Stimulated activated CD8-positive, alpha-beta memory T cell treated with anti-CD3 and anti-CD28 coated beads, Interleukin-7, amount 100 ng/mL, for 1 hour (primary cell): Measurements from ENCODE around the gene GOSR2.
A peak's percentile ranks its signal among the peaks of the same experiment; 100 is the strongest.

ENCODE experiments used
- DNase-seq, 2 donors: peaks; one replicate each; pipeline ENCODE4 v3.0.0-alpha.2; 2020; ENCODE audit warnings: low read depth in 2 of 2

The GOSR2 gene

DNA sequence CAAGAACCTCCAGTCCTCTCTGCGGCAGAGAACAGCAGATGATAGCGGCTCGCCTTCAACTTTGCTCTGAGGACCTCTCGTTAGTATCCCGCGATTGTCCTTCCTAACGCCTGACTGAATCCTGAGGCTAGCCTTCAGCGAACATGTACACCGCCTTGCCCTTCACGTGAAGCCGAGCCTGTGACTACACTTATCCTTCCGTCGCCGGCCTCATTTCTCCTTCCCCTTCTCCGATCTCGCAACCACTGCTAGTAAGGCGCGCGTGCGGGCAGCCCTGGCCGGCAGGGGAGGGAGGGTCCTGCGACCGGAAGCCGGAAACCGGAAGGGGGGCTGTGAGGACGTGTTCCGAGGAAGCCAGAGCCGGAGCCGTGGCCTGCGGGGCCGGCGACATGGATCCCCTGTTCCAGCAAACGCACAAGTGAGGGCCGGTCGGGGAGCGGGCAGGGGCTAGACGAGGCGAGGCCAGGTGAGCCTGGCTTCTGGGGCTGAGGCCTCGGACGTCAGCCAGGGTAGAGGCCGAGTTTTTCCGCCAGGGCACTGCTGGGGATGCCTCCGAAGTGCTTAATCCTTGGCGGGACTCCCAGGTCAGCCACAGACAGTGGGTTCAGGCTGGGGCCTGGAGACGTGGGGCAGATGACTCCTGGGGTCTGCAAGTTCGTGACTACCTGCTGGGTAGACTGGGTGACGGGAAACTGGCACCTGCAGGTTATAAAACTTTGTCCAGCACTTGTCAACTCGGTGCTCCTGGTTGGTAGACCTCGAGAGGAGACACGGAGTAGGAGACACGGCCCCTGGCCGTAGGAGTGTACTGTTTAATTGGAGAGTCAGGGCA, at the start of gene GOSR2:
GOSR2 (plus strand) TSS at position 357 of the 832 bp plus-strand sequence; CDS start at position 390, 33 bp downstream.
- peak; percentile 77 to 78 for DNase-seq

DNA sequence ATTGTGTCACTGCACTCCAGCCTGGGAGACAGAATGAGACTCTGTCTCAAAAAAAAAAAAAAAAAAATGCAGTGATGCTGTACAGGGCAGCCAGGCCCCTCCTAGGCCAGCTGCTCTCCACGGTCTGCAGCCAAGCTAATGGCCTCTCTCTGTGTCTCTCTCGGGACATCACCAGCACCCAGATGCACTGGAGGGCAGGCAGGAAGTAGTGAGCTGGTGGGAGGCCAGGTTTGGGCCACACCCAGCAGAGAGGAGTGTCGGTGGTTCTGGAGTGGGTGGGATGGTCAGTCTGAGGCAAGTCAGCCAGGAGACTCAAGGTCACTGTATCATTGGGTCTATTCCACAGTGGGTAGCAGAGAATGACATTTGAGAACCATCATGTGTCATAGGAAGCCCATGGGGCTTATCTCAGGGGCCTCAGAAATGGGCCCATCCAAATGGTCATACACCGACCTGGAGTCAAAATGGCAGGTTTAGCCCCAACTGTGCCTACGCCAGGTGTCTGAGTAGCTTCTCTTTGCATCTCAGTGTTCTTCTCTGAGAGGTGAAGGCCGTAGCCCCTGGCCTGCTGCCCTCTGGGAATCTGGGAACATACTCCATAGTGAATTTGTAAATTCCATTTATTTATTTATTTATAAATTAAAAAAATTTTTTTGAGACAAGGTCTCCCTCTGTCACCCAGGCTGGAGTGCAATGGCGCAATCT, 48.9 kb upstream of the GOSR2 start:
- DNase-seq, result no peak

DNA sequence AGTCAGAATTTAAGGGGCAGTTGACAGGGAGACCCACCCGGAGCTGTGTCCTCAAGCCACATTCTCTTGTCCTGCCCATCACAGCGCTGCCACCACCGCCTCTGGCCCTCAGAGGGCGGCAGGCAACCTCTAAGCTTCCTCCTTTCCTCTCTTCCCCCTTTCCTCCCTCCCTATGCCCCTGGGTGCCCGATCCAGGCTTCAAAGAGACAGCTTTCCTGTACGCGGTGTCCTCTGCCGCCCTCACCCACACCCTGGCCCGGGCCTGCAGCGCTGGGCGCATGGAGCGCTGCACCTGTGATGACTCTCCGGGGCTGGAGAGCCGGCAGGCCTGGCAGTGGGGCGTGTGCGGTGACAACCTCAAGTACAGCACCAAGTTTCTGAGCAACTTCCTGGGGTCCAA, 48.1 kb upstream of the GOSR2 start:
- DNase-seq, result no peak

DNA sequence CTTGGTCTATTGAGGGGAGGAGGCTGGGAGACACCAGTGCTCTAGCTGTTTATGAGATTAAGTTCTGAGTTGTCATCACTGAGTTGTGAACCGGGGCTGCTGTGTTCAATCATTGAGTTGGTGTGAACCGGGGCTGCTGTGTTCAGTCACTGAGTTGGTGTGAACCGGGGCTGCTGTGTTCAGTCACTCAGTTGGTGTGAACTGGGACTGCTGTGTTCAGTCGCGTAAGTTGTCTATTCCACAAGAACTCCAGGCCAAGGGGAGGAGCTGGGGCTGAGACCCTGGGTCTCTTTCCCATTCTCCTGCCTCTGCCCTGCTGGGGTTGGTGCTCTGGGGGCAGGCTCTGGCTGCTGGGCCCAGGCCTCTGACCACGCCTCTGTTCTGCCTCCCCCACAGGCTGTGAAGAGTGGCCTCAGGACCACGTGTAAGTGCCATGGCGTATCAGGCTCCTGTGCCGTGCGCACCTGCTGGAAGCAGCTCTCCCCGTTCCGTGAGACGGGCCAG, 47.1 kb upstream of the GOSR2 start:
- no peak for DNase-seq

DNA sequence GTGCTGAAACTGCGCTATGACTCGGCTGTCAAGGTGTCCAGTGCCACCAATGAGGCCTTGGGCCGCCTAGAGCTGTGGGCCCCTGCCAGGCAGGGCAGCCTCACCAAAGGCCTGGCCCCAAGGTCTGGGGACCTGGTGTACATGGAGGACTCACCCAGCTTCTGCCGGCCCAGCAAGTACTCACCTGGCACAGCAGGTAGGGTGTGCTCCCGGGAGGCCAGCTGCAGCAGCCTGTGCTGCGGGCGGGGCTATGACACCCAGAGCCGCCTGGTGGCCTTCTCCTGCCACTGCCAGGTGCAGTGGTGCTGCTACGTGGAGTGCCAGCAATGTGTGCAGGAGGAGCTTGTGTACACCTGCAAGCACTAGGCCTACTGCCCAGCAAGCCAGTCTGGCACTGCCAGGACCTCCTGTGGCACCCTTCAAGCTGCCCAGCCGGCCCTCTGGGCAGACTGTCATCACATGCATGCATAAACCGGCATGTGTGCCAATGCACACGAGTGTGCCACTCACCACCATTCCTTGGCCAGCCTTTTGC, 46.5 kb upstream of the GOSR2 start:
- no peak for DNase-seq

DNA sequence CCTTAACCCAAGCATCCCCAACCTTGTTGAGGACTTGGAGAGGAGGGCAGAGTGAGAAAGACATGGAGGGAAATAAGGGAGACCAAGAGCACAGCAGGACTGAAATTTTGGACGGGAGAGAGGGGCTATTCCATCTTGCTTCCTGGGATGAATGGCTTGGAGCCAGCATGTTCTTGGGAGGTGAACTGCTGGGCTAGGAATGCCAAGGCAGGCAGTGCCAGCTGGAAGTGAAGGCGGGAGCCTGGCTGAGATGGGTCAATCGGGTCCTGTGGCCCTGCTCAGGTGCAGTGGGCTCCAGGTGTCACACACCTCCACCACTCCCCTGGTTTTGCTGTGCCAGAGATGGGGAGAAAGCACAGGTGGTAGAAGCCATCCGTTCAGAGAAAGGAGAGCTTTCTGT, 46.0 kb upstream of the GOSR2 start:
- no peak for DNase-seq

DNA sequence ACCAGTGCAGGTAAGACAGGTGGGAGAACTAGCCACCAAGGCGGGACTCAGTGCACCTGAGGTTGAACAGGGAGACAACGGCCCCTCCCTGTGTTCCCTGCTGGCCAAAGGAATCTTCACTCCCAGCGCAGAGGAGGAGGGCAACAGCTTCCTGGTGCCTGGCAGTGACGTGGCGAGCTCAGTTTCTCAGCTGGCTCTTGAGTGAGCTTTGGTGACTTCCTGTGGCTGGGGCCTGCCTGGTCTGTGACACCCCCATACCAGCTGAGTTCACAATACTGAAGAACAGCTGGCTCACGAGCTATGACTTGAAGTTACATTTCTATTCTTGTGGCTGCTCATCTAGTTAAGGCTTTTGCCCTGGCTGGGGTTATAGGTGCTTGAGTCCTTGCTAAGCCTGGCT, 45.5 kb upstream of the GOSR2 start:
- DNase-seq, result no peak

DNA sequence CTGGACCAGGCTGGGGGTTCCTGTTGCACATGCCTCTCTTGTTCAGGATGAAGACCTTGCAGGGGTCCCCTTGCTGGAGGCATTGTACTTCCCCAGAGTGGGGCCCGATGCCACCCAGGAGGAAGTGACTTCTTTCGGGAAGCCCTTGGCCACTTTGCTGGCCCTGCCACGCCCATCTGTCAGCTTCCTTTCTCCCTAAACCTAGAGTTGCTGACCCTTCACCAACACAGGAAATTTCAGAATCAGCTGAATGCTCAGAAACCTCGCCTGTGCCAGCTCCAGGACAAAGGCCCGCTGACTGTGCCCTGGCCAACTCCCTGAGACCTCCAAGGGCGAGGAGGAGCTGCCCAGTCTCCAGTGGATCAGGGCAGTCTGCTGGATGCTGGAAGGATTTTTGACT, 44.9 kb upstream of the GOSR2 start:
- DNase-seq, result no peak

DNA sequence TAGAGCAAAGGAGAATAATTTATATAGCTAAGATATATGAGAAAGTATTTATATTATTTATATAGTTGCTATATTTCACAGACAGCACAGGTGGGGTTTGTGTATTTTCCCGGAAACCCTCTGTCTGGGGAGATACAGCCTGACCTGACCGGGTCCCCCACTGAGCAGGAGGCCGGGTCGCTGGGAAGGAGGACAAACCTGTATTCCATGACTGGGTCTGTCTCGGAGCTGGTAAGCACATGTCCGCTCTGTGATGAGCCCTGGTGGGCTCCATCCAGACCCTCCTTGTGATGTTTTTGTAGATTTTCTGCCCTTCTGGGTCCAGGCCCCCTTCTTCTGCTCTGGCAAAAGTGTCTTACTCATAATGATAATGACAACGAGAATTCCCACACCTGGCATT, 43.9 kb upstream of the GOSR2 start:
- no peak for DNase-seq

DNA sequence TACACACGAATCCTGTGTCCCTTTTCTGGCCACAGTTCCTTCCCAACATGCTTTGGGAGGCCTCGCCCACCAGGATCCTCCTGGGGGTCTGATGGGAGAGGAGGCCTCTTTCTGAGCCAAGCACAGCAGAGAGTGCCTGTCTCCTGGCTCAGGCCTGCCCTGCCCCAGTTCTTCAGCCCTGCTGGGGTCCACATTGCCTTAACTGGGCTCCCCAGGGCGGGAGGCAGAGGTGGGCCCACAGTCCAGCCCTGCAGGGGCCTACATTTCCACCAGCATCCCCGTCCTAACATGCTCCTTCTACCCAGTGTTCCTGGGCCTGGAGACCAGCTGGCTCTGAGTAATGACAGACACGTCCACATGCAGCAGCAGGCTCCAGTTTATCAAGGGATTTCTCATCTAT, 41.9 kb upstream of the GOSR2 start:
- DNase-seq, result no peak

DNA sequence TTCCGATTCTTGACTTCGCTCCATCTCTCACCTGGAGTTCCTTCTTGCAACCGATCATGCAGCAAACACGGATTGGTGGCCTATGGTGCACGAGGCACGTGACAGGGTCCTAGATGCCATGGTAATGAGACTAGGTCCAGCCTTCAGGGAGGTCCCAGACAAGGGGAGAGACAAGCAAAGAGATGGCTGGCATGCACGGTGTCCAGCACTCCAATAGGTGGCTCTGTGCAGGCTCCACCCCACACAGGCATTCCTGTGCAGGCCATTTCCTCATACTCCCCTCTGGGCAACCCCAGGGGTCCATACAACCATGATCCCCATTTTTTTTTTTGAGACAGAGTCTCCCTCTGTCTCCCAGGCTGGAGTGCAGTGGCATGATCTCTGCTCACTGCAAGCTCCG, 40.3 kb upstream of the GOSR2 start:
- DNase-seq, result no peak

DNA sequence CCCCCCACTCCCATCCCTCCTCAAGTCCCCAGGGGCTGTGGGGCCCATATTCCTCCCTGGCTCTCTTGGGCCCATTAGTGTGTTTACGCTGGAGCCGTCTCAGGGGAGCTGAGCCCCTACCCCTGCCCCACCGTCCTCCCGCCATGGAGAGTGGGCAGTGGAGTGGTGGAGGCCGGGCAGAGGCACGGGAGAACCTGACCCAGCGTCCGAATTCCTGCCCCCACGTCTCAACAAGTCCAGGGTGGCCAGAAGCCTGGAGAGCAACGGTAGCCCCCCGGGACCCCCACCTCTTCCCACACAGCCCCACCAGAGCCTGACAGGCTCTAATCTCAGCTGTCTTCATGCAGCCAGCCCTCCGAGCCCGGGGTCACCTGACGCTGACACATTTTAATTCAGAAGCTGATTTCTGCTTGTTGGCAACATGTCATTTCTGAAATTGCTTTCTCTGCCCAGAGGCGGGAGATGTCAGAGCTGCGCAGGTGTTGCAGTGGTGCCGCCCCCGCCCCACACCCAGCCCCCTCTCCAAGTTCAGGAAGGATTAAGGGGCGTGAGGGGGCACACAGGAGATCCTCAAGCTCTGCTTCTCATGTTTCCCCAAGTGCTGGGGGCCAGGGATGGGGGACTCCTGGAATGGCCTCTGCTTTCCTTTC, 39.0 kb upstream of the GOSR2 start:
- no peak for DNase-seq

DNA sequence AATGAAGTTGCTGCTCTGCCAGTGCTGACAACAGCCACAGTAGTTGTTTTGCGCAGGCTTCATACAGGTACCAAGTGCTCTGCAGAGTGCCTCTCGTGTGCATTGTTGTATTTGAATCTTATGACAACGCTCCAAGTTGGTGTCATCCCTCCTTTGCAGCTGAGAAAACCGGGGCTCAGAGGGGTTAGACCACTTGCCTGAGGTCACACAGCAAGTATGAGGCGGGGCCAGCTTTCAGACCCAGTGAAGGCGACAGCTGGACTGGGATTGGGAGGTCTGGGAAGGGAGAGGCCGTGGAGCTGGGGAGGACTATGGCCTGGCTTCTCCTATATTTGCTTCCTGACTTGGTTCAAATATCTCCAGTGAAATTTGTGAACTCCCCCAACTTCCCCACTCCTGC, 38.4 kb upstream of the GOSR2 start:
- DNase-seq, result no peak

DNA sequence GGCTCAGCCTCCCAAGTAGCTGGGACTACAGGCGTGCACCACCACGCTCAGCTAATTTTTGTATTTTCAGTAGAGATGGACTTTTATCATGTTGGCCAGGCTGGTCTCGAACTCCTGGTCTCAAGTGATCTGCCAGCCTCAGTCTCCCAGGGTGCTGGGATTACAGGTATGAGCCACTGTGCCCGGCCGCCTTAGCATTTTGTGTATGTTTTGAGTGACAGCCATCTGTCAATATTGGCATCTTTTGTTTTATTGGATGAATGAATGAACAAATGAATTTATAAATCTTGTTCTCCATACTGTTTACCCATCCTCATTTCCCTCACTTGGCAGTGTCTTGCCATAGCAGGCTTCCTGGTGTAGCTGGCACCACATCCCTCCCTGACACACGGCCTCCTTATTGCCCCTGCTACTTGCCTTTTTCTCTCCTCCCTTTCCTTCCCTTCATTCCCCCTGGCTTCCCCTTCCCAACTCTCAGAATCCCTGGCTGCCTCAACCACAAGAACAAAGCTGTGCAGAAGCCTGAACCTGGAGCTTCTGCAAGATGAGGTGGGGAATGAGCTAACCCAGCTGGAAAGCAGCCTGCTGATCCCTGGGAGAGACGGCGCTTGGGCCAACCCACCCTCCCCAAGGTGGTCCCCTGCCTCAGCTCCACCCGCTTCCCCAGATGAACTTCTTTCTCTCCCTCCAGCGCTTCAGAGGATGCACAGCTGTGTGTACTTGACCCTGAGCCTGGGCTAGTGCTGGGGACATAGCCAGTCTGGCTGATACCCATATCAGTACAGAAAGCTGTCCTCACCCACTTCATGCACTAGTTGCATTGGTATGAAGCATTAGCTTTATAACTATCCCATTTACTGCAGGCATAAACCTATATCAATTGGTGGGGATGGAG, 37.3 kb upstream of the GOSR2 start:
- no peak for DNase-seq

DNA sequence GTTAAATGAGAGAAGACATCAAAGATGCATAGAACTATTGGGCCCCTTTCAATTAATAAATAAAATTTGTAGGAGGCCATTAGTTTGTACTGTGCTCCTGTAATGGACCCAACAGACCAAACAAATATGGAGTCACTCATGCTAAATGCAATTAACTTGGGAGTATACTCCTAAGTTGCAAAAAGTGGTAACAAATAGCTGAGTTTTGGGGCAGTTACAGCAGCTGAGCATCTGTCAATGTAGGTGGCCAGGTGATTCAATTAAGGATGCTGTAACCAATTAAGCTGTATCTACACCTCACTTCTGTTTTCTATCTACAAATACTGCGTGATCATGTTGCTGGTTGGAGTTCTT, 36.7 kb upstream of the GOSR2 start:
- DNase-seq, result no peak

DNA sequence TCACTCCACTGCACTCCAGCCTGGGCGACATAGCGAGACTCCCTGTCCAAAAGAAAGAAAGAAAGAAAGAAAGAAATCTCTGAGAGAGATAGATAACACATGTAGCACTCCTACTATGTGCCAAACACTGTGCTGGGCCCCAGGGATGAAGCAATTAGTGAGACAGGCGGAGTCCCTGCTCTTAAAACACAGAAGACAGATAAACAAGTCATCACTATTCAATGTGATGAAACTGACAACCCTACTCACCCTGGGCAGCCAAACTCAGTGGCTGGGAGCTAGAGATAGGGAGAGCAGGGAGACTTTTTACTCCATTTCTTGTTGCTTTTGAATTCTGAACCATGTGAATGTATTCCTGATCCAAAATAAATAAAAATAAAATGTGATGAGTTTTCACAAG, 35.2 kb upstream of the GOSR2 start:
- DNase-seq, result no peak

DNA sequence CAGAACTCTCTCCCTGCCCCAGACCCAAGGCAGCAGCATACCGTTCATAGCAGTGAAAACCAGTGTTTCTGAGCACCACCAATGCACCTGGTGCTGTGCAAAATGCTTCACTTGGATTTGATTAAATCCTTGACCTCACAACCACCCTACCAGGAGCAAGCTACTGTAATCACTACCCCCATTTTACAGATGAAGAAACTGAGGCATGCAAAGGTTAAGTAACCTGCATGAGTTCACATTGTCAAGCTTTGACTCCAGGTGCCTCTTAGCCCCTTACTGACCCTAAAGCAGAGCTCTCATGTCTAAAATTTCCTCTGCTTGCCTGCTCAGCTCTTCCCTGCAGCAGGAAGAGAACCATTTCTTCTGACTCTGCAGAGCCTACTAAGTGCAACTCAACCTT, 34.2 kb upstream of the GOSR2 start:
- DNase-seq, result no peak

DNA sequence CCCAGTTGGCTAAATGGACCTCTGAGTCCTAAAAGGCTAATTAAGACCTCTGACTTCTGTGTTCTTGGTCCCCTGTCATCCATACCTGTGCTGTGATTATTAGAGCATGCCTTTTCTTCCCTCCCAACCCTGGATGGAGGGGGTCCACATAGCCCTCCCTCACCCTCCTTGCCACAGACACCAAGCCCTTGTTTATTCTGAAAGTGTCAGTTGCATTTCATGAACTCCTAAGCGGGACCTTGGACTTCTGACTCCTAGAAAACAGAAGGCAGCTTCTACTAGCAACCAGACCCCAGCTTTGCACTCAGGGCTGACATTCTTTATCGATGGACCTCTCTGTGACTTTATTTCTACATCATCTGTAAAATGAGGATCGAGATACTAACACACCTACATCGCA, 33.4 kb upstream of the GOSR2 start:
- DNase-seq, result no peak

DNA sequence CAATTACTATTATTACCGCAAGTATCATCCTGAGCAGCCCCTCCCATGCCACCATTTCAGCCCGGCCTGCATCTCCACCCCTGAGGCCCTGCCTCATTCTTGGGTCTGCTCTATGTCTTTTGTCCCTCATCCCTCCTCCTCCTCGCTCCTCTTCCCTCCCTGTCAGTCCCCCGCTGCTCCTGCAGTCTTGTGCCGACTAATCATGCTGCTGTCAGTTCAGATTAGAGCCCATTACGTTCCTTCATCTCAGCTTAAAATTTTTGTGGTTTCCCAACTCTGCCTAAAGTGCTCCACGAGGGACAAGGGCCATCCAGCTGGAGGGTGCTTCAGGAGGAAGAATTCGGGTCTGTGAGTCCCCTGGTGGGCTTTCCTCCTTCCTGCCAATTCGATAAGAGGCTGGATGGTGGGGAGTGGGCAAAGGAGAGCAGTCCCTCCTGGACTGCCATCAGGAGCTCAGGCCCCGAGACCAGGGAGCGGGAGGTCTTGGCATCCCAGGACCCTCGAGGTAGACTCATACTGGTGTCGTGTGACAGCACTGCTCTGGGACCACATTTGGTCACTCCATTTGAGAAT, 32.9 kb upstream of the GOSR2 start:
- no peak for DNase-seq

DNA sequence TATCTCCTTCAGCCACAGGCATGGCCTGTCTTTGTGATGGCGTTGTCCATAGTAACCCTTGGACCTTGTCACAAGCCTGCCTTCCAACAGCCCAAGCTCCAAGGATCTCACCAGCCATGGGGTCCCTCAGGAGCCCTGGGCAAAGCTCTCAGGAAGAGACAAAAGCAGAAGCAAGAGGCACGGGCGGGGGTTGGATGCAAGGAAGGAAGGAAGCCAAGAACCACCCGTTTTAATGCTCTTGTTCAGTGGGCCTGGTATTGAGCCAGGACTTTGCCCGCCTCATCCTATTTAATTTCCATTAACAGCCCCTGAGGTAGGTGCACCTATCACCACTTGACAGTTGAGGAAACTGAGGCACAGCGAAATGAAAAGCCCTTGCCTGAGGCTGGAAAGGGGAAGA, 32.3 kb upstream of the GOSR2 start:
- DNase-seq, result no peak

DNA sequence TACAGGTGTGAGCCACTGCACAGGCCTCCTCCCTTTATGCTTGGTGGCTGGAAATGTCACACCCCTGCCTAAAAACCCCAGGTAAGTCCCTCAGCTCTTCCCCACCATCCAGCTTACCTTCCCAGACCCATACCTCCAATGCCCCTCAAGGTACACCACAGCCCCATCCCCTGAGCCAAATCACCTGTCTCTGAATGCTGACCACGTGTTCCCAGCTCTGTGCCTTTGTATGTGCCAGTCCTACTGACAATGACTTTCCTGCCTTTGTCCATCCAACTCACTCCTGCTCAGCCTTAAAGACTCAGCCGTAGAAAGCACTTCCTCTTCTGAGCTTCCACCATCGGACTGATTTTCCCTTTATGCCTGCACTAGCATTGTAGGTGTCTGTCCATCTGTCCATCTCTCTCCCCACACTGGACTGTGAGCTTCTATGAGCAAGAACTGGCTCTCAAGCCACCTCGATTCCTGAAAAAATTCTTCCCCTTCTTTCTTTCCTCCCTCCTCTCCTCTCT, 30.7 kb upstream of the GOSR2 start:
- DNase-seq, result no peak
